ENCODE measurements around the gene HAGHL.

DNA sequence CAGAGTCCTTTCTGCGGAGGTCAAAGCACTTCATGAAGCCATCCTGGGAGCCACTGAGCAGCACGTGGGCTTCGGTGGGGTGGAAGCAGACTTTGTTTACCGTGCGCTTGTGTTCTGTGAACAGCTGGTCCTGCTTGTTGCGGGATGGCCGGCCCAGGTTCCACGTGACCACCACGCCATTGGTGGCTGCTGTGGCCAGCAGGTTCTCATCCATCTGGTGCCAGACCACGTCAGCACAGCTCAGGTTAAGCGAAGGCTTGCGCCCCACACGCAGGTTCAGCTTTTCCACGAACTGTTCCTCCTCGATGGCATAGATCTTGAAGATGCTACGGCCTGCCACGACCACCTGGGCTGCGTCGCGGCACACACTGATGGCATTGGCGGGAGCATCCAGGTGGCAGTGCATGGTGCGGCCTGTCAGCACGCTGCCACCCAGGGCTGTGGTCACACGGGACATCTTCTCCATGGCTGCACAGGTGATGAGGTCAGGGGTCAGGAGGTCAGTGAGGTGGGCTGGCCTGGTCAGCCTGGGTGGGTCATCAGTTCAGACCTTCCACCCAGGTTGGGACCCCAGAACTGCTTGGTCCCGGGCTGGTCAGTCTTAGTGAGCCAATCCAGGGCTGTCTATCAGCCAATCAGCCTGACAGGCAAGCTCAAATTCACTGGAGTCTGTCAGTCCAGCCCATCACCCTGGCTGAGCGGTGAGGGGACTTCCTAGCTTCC, 37.6 kb upstream of the HAGHL start:
- TF ChIP-seq, protein P1, sequence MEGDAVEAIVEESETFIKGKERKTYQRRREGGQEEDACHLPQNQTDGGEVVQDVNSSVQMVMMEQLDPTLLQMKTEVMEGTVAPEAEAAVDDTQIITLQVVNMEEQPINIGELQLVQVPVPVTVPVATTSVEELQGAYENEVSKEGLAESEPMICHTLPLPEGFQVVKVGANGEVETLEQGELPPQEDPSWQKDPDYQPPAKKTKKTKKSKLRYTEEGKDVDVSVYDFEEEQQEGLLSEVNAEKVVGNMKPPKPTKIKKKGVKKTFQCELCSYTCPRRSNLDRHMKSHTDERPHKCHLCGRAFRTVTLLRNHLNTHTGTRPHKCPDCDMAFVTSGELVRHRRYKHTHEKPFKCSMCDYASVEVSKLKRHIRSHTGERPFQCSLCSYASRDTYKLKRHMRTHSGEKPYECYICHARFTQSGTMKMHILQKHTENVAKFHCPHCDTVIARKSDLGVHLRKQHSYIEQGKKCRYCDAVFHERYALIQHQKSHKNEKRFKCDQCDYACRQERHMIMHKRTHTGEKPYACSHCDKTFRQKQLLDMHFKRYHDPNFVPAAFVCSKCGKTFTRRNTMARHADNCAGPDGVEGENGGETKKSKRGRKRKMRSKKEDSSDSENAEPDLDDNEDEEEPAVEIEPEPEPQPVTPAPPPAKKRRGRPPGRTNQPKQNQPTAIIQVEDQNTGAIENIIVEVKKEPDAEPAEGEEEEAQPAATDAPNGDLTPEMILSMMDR (IDR thresholded peaks at IDR 0.05; ENCODE audit: low read length): no peak
- no peak for TF ChIP-seq EZH2 (IDR thresholded peaks at IDR 0.05; ENCODE audit: borderline replicate concordance, low read length)

All from OCI-LY1 (cell line).